ENCODE data around the gene NPY1R. TPM values are rescaled to one million over a fixed set of nuclear protein-coding genes. Genes with fewer than 3 reads are reported as not detected.

NPY1R gene
- polyA plus RNA-seq (15.3 and 19.8 TPM in 2 replicates), polyA minus RNA-seq (22.0 and 27.0 TPM in 2 replicates)

DNA sequence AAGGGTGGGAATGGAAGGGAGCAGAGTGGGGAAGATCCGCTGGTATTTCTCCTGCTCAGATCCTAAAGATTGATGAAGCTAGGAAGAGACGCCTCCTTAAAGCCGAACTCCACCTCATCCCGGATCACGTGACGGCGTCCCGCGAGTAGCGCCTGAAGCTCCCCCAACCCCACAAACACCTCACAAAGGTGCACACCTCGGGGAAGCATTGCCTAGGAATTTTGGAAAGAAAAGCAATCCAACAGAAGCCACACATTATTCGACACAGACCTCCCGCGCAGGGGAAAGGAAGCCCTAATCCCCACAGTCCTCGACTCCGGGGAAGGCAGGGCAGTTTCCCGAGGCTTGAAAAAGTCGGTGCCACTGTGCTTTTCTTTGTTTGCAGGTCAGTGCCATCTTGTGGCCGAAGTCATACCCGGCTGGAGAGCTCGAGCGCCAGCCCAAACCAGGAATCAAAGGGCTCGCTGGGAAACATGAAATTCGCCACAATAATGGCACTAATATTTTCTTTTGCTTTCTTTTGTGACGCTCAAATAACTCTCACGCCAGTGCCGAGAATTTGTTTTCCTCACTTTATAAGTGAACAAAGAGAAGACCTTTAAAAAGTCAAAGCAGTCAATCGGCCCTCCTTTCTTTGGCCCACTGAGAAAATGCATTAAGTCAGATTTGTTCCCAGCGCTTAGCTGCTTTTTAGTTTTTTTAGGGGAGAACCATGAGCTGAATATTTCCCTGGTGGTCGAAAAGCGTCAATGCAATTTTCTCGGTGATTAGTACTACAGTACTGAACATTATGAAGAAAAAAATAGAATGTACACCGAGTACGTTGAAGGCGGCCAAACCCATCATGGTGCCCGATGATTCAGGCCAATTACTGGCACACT, at the start of gene NPY1R:
NPY1R (minus strand) TSS at position 71 of the 881 bp plus-strand sequence. CDS start 6,042 bp downstream, outside the sequence.
- Histone ChIP-seq H3K4me3 (ENCODE audit: low read length) (peak within 1 kb of the TSS; percentile 82), H3K9me2 (ENCODE audit: insufficient read depth, low read length) (no peaks in the 10 kb centered on the region), H3K9me3 (ENCODE audit: low read length) (no peaks in the 10 kb centered on the region), H3K9ac (ENCODE audit: low read length) (peak within 1 kb of the TSS; percentile 64), H2AFZ (ENCODE audit: low read depth, low read length) (peak within 1 kb of the TSS; percentile 58), H3K4me2 (ENCODE audit: low read length) (peak within 1 kb of the TSS; percentile 68), H4K20me1 (ENCODE audit: insufficient read depth) (no peaks in the 10 kb centered on the region), H3K27me3 (ENCODE audit: insufficient read depth, low read depth, low read length) (peaks cover 18% of the 10 kb centered on the region), H3F3A (ENCODE audit: insufficient read depth, low read length, poor library complexity, severe bottlenecking) (no peaks in the 10 kb centered on the region), H3K27ac (ENCODE audit: low read length) (peak within 1 kb of the TSS; percentile 48), H3K36me3 (ENCODE audit: insufficient read depth, low read length) (no peaks in the 10 kb centered on the region), H3K79me2 (replicated peaks; ENCODE audit: insufficient read depth, low read length) (no peaks in the 10 kb centered on the region)
- no peak for TF ChIP-seq POLR2AphosphoS5 (IDR thresholded peaks at IDR 0.05)
- peak; percentile 92 for TF ChIP-seq SMC3 (conservative IDR thresholded peaks at IDR 0.05; ENCODE audit: poor library complexity)
- TF ChIP-seq EZH2 (IDR thresholded peaks at IDR 0.05; ENCODE audit: borderline replicate concordance, insufficient read depth, low read length, poor library complexity, severe bottlenecking), result no peak
- peak; percentile 19 for TF ChIP-seq REST (IDR thresholded peaks at IDR 0.05; ENCODE audit: borderline replicate concordance)
- peak; percentile 87 for TF ChIP-seq CTCF (IDR thresholded peaks at IDR 0.05; ENCODE audit: poor library complexity, severe bottlenecking)
- no peak for TF ChIP-seq EP300 (conservative IDR thresholded peaks at IDR 0.05; ENCODE audit: poor library complexity, severe bottlenecking)
- TF ChIP-seq TAF1 (IDR thresholded peaks at IDR 0.05; ENCODE audit: low read depth), result peak; percentile 35
- TF ChIP-seq RAD21 (conservative IDR thresholded peaks at IDR 0.05), result peak; percentile 85
- peak; percentile 58 for TF ChIP-seq MXI1 (conservative IDR thresholded peaks at IDR 0.05; ENCODE audit: poor library complexity, severe bottlenecking)

- Histone ChIP-seq H3K27me3 (ENCODE audit: insufficient read depth, low read depth, low read length) (no peaks in the 10 kb centered on the region), H3K4me2 (ENCODE audit: low read length) (no peak overlapping the region), H4K20me1 (ENCODE audit: insufficient read depth) (no peaks in the 10 kb centered on the region), H3K9me3 (ENCODE audit: low read length) (no peaks in the 10 kb centered on the region), H3K79me2 (replicated peaks; ENCODE audit: insufficient read depth, low read length) (no peaks in the 10 kb centered on the region), H3K36me3 (ENCODE audit: insufficient read depth, low read length) (no peaks in the 10 kb centered on the region), H3K4me3 (ENCODE audit: low read length) (no peak overlapping the region), H3K9ac (ENCODE audit: low read length) (no peak overlapping the region), H3F3A (ENCODE audit: insufficient read depth, low read length, poor library complexity, severe bottlenecking) (no peaks in the 10 kb centered on the region), H3K9me2 (ENCODE audit: insufficient read depth, low read length) (no peaks in the 10 kb centered on the region), H2AFZ (ENCODE audit: low read depth, low read length) (no peak overlapping the region), H3K27ac (ENCODE audit: low read length) (no peak overlapping the region)
- TF ChIP-seq SMC3 (conservative IDR thresholded peaks at IDR 0.05; ENCODE audit: poor library complexity) (no peak), TAF1 (IDR thresholded peaks at IDR 0.05; ENCODE audit: low read depth) (no peak), RAD21 (conservative IDR thresholded peaks at IDR 0.05) (no peak), POLR2AphosphoS5 (IDR thresholded peaks at IDR 0.05) (no peak), EP300 (conservative IDR thresholded peaks at IDR 0.05; ENCODE audit: poor library complexity, severe bottlenecking) (no peak), EZH2 (IDR thresholded peaks at IDR 0.05; ENCODE audit: borderline replicate concordance, insufficient read depth, low read length, poor library complexity, severe bottlenecking) (no peak), REST (IDR thresholded peaks at IDR 0.05; ENCODE audit: borderline replicate concordance) (no peak), CTCF (IDR thresholded peaks at IDR 0.05; ENCODE audit: poor library complexity, severe bottlenecking) (no peak), MXI1 (conservative IDR thresholded peaks at IDR 0.05; ENCODE audit: poor library complexity, severe bottlenecking) (no peak)
Measured at GRCh38 chr4:163380703-163381102, 48.3 kb upstream of the NPY1R start.
